HEK293 (cell line): ENCODE measurements around the gene COA6.

Experiments
- CTCF ChIA-PET: fragments of 350-600 bp; formaldehyde crosslinking; extraction: SDS; loops from one replicate; lab custom pipeline; 2021; ENCODE audit warnings: antibody characterized with exemption; lab: Yijun Ruan, JAX
- POLR2A ChIA-PET: fragments of 300-600 bp; formaldehyde crosslinking; extraction: SDS; loops from one replicate; lab custom pipeline; 2020; ENCODE audit warnings: antibody characterized with exemption, inconsistent platforms; lab: Yijun Ruan, JAX
- H3K27ac ChIP-seq: fragments of 200-500 bp; sonication (Bioruptor generic); 2 replicates; pipeline ENCODE4 v1.5.1; 2014; ENCODE audit warnings: low read depth, low read length, control low read depth, inconsistent platforms; ENCODE audit errors: extremely low read depth
- H3K36me3 ChIP-seq, 2 experiments: fragments of 200-500 bp in 1 of 2; sonication (Bioruptor generic) in 1 of 2; 1 replicate in 1 of 2; 2 replicates in 1 of 2; pipeline ENCODE4 v1.5.1; 2014 to 2017; ENCODE audit warnings: inconsistent platforms in 2 of 2, low read length in 2 of 2; ENCODE audit not compliant: control insufficient read depth in 2 of 2, insufficient read depth in 1 of 2
- H3K4me1 ChIP-seq: fragments of 200-500 bp; sonication (Bioruptor generic); 2 replicates; pipeline ENCODE4 v1.5.1; 2014; ENCODE audit warnings: mild to moderate bottlenecking, low read length, inconsistent platforms; ENCODE audit not compliant: control insufficient read depth, insufficient read depth
- H3K4me3 ChIP-seq: 2 replicates; pipeline ENCODE4 v1.5.1; 2011; ENCODE audit warnings: low read depth, mild to moderate bottlenecking, control low read depth, low read length, moderate library complexity
- H3K9me3 ChIP-seq: fragments of 200-500 bp; sonication (Bioruptor generic); 2 replicates; pipeline ENCODE4 v1.5.1; 2014; ENCODE audit warnings: low read depth, low read length, inconsistent platforms; ENCODE audit not compliant: control insufficient read depth, insufficient read depth
- BCL11A ChIP-seq: fragments of 450-650 bp; formaldehyde crosslinking; IDR thresholded peaks from 2 replicates; pipeline ENCODE4 v1.5.1; 2016; ENCODE audit warnings: low read depth, missing biosample characterization, missing genetic modification characterization
- BCL11B ChIP-seq: fragments of 450-650 bp; formaldehyde crosslinking; IDR thresholded peaks from 2 replicates; pipeline ENCODE4 v1.5.1; 2016; ENCODE audit warnings: low read depth, missing biosample characterization, missing genetic modification characterization
- GFI1B ChIP-seq: fragments of 450-650 bp; formaldehyde crosslinking; IDR thresholded peaks from 2 replicates; pipeline ENCODE4 v1.5.1; 2016; ENCODE audit warnings: missing biosample characterization, missing genetic modification characterization
- KLF9 ChIP-seq: fragments of 450-650 bp; formaldehyde crosslinking; IDR thresholded peaks from 2 replicates; pipeline ENCODE4 v1.5.1; 2016; ENCODE audit warnings: missing biosample characterization, missing genetic modification characterization, low read depth
- SCRT2 ChIP-seq: fragments of 450-650 bp; formaldehyde crosslinking; IDR thresholded peaks from 2 replicates; pipeline ENCODE4 v1.5.1; 2016; ENCODE audit warnings: missing biosample characterization, missing genetic modification characterization
- ZBTB1 ChIP-seq: fragments of 450-650 bp; formaldehyde crosslinking; IDR thresholded peaks from 2 replicates; pipeline ENCODE4 v1.5.1; 2016; ENCODE audit warnings: missing biosample characterization, missing genetic modification characterization
- ZFHX2 ChIP-seq: fragments of 450-650 bp; formaldehyde crosslinking; conservative IDR thresholded peaks from 2 replicates; pipeline ENCODE4 v1.5.1; 2016; ENCODE audit warnings: missing biosample characterization, missing genetic modification characterization
- ZIC2 ChIP-seq: fragments of 450-650 bp; formaldehyde crosslinking; IDR thresholded peaks from 2 replicates; pipeline ENCODE4 v1.5.1; 2016; ENCODE audit warnings: missing biosample characterization, missing genetic modification characterization
- ZNF10 ChIP-seq: fragments of 450-650 bp; formaldehyde crosslinking; IDR thresholded peaks from 2 replicates; pipeline ENCODE4 v1.5.1; 2017; ENCODE audit warnings: missing biosample characterization, missing genetic modification characterization
- ZNF155 ChIP-seq: fragments of 450-650 bp; formaldehyde crosslinking; IDR thresholded peaks from 2 replicates; pipeline ENCODE4 v1.5.1; 2016; ENCODE audit warnings: missing biosample characterization, missing genetic modification characterization
- ZNF184 ChIP-seq: fragments of 450-650 bp; IDR thresholded peaks from 2 replicates; pipeline ENCODE4 v1.5.1; 2018; ENCODE audit warnings: missing biosample characterization, mild to moderate bottlenecking, missing genetic modification characterization
- ZNF211 ChIP-seq: fragments of 450-650 bp; formaldehyde crosslinking; IDR thresholded peaks from 2 replicates; pipeline ENCODE4 v1.5.1; 2016; ENCODE audit warnings: low read depth, missing biosample characterization, missing genetic modification characterization
- ZNF24 ChIP-seq: fragments of 450-650 bp; formaldehyde crosslinking; IDR thresholded peaks from 2 replicates; pipeline ENCODE4 v1.5.1; 2016; ENCODE audit warnings: missing biosample characterization, missing genetic modification characterization
- ZNF335 ChIP-seq: fragments of 450-650 bp; formaldehyde crosslinking; conservative IDR thresholded peaks from 2 replicates; pipeline ENCODE4 v1.5.1; 2016; ENCODE audit warnings: missing biosample characterization, missing genetic modification characterization
- ZNF433 ChIP-seq: fragments of 450-650 bp; formaldehyde crosslinking; IDR thresholded peaks from 2 replicates; pipeline ENCODE4 v1.5.1; 2016; ENCODE audit warnings: missing biosample characterization, missing genetic modification characterization, low read depth
- ZNF473 ChIP-seq: fragments of 450-650 bp; formaldehyde crosslinking; IDR thresholded peaks from 2 replicates; pipeline ENCODE4 v1.5.1; 2017; ENCODE audit warnings: missing biosample characterization, missing genetic modification characterization
- ZNF544 ChIP-seq: fragments of 450-650 bp; formaldehyde crosslinking; IDR thresholded peaks from 2 replicates; pipeline ENCODE4 v1.5.0; 2017; ENCODE audit warnings: missing biosample characterization, missing genetic modification characterization
- ZNF549 ChIP-seq: fragments of 450-650 bp; IDR thresholded peaks from 2 replicates; pipeline ENCODE4 v1.5.1; 2018; ENCODE audit warnings: missing biosample characterization, missing genetic modification characterization, mild to moderate bottlenecking, inconsistent platforms, moderate library complexity
- ZNF558 ChIP-seq: fragments of 450-650 bp; formaldehyde crosslinking; IDR thresholded peaks from 2 replicates; pipeline ENCODE4 v1.5.1; 2016; ENCODE audit warnings: missing biosample characterization, missing genetic modification characterization
- ZNF621 ChIP-seq: fragments of 450-650 bp; formaldehyde crosslinking; IDR thresholded peaks from 2 replicates; pipeline ENCODE4 v1.5.1; 2017; ENCODE audit warnings: missing biosample characterization, missing genetic modification characterization
- ZNF747 ChIP-seq: fragments of 450-650 bp; formaldehyde crosslinking; IDR thresholded peaks from 2 replicates; pipeline ENCODE4 v1.5.1; 2016; ENCODE audit warnings: missing biosample characterization, missing genetic modification characterization
- ZNF777 ChIP-seq: fragments of 450-650 bp; formaldehyde crosslinking; IDR thresholded peaks from 2 replicates; pipeline ENCODE4 v1.5.1; 2017; ENCODE audit warnings: missing biosample characterization, missing genetic modification characterization, borderline replicate concordance
- ZNF843 ChIP-seq: fragments of 450-650 bp; formaldehyde crosslinking; IDR thresholded peaks from 2 replicates; pipeline ENCODE4 v1.5.1; 2016; ENCODE audit warnings: missing biosample characterization, missing genetic modification characterization
- ZSCAN16 ChIP-seq: fragments of 450-650 bp; formaldehyde crosslinking; IDR thresholded peaks from 2 replicates; pipeline ENCODE4 v1.5.1; 2016; ENCODE audit warnings: missing biosample characterization, missing genetic modification characterization
- TF ChIP-seq, protein P1 (sequence below): fragments of 450-650 bp; formaldehyde crosslinking; conservative IDR thresholded peaks from 2 replicates; pipeline ENCODE4 v1.5.1; 2016; ENCODE audit warnings: low read depth, missing biosample characterization, missing genetic modification characterization

Gene COA6

DNA sequence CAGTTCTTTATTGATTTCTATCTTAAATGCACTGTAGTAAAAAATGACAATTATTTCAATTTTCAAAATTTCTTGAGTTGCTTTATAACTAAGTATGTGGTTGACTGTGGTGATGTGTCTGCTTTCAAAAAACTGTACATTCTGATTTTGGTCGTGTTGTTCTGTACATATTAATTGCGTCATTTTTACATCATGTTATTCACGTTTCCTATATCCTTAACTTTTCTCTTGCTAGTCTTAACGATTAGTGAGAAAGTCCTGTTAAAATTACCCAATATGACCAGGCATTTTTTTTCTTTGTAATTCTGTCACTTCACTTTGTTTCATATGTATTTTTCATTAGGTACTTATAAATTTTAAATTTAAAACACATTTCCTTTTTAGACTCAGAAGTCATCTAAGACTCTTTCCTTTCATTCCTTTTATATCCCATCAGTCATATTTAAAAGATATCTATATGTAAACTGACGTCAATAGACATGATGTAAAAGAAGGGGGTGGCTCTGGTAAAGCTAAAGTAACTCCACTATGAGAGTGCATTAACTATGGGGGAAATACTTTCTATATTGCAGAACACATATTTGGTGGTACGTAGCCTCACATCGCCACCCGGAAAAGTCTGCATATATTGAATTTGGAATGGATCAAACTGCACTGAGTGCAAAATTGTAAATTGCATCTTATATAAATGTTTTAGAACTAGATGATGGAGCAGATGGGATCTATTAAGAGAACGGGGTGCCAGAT, 1.1 kb upstream of the COA6 start:
- H3K4me3 ChIP-seq: peak overlapping the region; percentile 95
- CTCF ChIA-PET: interaction anchor here (0.6 to 2.6 kb wide), 4 partner anchors 45 to 1006 kb away, joined by 3 to 11 read pairs (median 5); no protein-coding TSS in a partner anchor
- H3K27ac ChIP-seq: no peak overlapping the region
- H3K4me1 ChIP-seq: no peaks in the 10 kb centered on the region
- peaks cover 12 to 22% of the 10 kb centered on the region in 2 experiments for H3K36me3 ChIP-seq
- TF ChIP-seq ZNF549 (tag by site-specific recombination): no peak
- no peak for TF ChIP-seq ZNF843
- TF ChIP-seq ZNF473: no peak
- no peak for TF ChIP-seq ZNF184 (tag by site-specific recombination)
- no peak for TF ChIP-seq ZFHX2 (tag by site-specific recombination)
- no peak for TF ChIP-seq ZNF777 (tag by site-specific recombination)
- no peak for TF ChIP-seq ZNF24 (tag by site-specific recombination)
- no peak for TF ChIP-seq SCRT2 (tag by site-specific recombination)
- no peak for TF ChIP-seq KLF9
- TF ChIP-seq, protein P1, sequence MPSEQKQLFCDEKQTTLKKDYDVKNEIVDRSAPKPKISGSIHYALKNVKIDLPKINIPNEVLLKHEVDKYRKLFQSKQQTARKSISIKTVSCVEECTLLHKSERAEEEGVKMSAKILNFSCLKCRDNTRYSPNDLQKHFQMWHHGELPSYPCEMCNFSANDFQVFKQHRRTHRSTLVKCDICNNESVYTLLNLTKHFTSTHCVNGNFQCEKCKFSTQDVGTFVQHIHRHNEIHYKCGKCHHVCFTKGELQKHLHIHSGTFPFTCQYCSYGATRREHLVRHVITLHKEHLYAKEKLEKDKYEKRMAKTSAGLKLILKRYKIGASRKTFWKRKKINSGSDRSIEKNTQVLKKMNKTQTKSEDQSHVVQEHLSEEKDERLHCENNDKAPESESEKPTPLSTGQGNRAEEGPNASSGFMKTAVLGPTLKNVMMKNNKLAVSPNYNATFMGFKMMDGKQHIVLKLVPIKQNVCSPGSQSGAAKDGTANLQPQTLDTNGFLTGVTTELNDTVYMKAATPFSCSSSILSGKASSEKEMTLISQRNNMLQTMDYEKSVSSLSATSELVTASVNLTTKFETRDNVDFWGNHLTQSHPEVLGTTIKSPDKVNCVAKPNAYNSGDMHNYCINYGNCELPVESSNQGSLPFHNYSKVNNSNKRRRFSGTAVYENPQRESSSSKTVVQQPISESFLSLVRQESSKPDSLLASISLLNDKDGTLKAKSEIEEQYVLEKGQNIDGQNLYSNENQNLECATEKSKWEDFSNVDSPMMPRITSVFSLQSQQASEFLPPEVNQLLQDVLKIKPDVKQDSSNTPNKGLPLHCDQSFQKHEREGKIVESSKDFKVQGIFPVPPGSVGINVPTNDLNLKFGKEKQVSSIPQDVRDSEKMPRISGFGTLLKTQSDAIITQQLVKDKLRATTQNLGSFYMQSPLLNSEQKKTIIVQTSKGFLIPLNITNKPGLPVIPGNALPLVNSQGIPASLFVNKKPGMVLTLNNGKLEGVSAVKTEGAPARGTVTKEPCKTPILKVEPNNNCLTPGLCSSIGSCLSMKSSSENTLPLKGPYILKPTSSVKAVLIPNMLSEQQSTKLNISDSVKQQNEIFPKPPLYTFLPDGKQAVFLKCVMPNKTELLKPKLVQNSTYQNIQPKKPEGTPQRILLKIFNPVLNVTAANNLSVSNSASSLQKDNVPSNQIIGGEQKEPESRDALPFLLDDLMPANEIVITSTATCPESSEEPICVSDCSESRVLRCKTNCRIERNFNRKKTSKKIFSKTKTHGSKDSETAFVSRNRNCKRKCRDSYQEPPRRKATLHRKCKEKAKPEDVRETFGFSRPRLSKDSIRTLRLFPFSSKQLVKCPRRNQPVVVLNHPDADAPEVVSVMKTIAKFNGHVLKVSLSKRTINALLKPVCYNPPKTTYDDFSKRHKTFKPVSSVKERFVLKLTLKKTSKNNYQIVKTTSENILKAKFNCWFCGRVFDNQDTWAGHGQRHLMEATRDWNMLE (tag by site-specific recombination): no peak
- TF ChIP-seq ZNF211 (tag by site-specific recombination): no peak
- POLR2A ChIA-PET: interaction anchor here (1.8 to 2.3 kb wide), 6 partner anchors 11 to 239 kb away, joined by 4 to 16 read pairs (median 10); partner anchors contain the start of gene TARBP1
- H3K9me3 ChIP-seq: no peaks in the 10 kb centered on the region

DNA sequence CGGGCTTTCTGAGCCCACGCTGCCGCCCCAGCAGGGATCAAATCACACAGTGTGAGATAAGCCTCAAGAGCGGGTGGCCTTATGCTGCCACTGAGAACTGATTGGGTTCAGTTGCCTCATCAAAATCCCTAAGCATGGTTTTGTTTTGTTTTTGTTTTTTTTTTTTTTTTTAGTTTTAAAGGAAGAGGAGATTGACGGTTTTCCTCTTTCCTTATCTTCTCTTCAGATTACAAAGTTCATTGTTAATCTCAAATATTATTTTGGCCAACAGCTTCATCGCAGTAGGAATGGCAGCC, 651 bp downstream of the COA6 start:
- POLR2A ChIA-PET: interaction anchor here (0.6 to 2.3 kb wide), 23 partner anchors 10 to 1343 kb away, joined by 3 to 16 read pairs (median 4); partner anchors contain the start of genes B3GALNT2 and TARBP1
- peaks cover 24 to 39% of the 10 kb centered on the region in 2 experiments for H3K36me3 ChIP-seq
- H3K4me1 ChIP-seq: no peaks in the 10 kb centered on the region
- H3K4me3 ChIP-seq: peak overlapping the region; percentile 95
- no peaks in the 10 kb centered on the region for H3K9me3 ChIP-seq
- TF ChIP-seq ZSCAN16 (tag by site-specific recombination): peak; percentile 98; the same call in 1 of the 2 replicates
- TF ChIP-seq ZNF433 (tag by site-specific recombination): no peak
- no peak for TF ChIP-seq ZNF747
- TF ChIP-seq ZNF621 (tag by site-specific recombination): no peak
- 0 out of 2 replicates have a peak, but pooled peaks have one; percentile 6 for TF ChIP-seq BCL11A (tag by site-specific recombination)
- TF ChIP-seq ZBTB1 (tag by site-specific recombination): no peak
- TF ChIP-seq ZNF335 (tag by site-specific recombination): peak; percentile 70
- TF ChIP-seq ZNF155 (tag by site-specific recombination): no peak
- no peak for TF ChIP-seq ZNF544 (tag by site-specific recombination)
- no peak for TF ChIP-seq ZNF777 (tag by site-specific recombination)
- TF ChIP-seq ZNF558 (tag by site-specific recombination): no peak
- peak; percentile 78 for TF ChIP-seq ZIC2 (tag by site-specific recombination)
- no peak for TF ChIP-seq ZNF10 (tag by site-specific recombination)
- TF ChIP-seq BCL11B (tag by site-specific recombination): no peak
- TF ChIP-seq GFI1B (tag by site-specific recombination): peak; percentile 4; the same call in 1 of the 2 replicates
- CTCF ChIA-PET: interaction anchor here (0.6 to 2.6 kb wide), 9 partner anchors 10 to 933 kb away, joined by 3 to 13 read pairs (median 4); no protein-coding TSS in a partner anchor
- peak overlapping the region; percentile 85 for H3K27ac ChIP-seq
